ENCODE measurements around the gene PUS7L. TPM values are rescaled to one million over a fixed set of nuclear protein-coding genes. Genes with fewer than 3 reads are reported as not detected.
"Not testable (repeated sequence)": the region's sequence is repeated elsewhere in the genome, so short reads cannot be mapped to it uniquely, and the experiment has no call there.

PUS7L gene
- total RNA-seq, 2 experiments from 2014 or later, result 17.1 to 18.8 TPM

- Mint-ChIP-seq H3K27ac (no peak overlapping the region), H3K36me3 (ENCODE audit: low read depth) (no peaks in the 10 kb centered on the region), H3K27me3 (peaks cover 12% of the 10 kb centered on the region), H3K9me3 (no peaks in the 10 kb centered on the region), H3K4me3 (no peak overlapping the region), H3K4me1 (peaks cover 4% of the 10 kb centered on the region)
- POLR2A ChIA-PET, result no interaction called here
- no peak for DNase-seq
- CTCF ChIA-PET, result interaction anchor here (0.6 kb wide), 1 partner anchor 1632 kb away, joined by 3 read pairs; no protein-coding TSS in a partner anchor
These were observed 66.5 kb downstream of the PUS7L start for GRCh38 chr12:43692064-43692463.

GRCh38 chr12:43685491-43685890 lies 73.1 kb downstream of the PUS7L start:
- H3K27me3 Mint-ChIP-seq, CTCF ChIA-PET, H3K9me3 Mint-ChIP-seq: not testable (repeated sequence)

GRCh38 chr12:43676183-43676813 lies 82.3 kb downstream of the PUS7L start:
- Mint-ChIP-seq H3K27ac (no peak overlapping the region), H3K4me3 (no peak overlapping the region), H3K36me3 (ENCODE audit: low read depth) (no peaks in the 10 kb centered on the region), H3K4me1 (no peaks in the 10 kb centered on the region), H3K27me3 (peaks cover 19% of the 10 kb centered on the region), H3K9me3 (no peaks in the 10 kb centered on the region)
- peak; percentile 23 for DNase-seq
- CTCF ChIA-PET, result no interaction called here
- POLR2A ChIA-PET, result no interaction called here

More at GRCh38 chr12:43685491-43685890, 73.1 kb downstream of the PUS7L start:
- H3K36me3 Mint-ChIP-seq (ENCODE audit: low read depth); DNase-seq; H3K4me1 Mint-ChIP-seq; POLR2A ChIA-PET; H3K4me3 Mint-ChIP-seq; H3K27ac Mint-ChIP-seq: not testable (repeated sequence)

- H3K4me1 Mint-ChIP-seq, result no peaks in the 10 kb centered on the region
- POLR2A ChIA-PET, result no interaction called here
- no peak overlapping the region for H3K27ac Mint-ChIP-seq
- DNase-seq, result no peak
- H3K27me3 Mint-ChIP-seq, result peaks cover 20% of the 10 kb centered on the region
- CTCF ChIA-PET, result no interaction called here
- no peaks in the 10 kb centered on the region for H3K36me3 Mint-ChIP-seq (ENCODE audit: low read depth)
- no peaks in the 10 kb centered on the region for H3K9me3 Mint-ChIP-seq
- no peak overlapping the region for H3K4me3 Mint-ChIP-seq
These were observed 83.3 kb downstream of the PUS7L start for GRCh38 chr12:43675048-43675904.

- Mint-ChIP-seq H3K27ac (no peak overlapping the region), H3K36me3 (ENCODE audit: low read depth) (no peaks in the 10 kb centered on the region), H3K27me3 (peaks cover 4% of the 10 kb centered on the region), H3K4me3 (no peak overlapping the region), H3K4me1 (no peaks in the 10 kb centered on the region), H3K9me3 (no peaks in the 10 kb centered on the region)
- DNase-seq, result no peak
- CTCF ChIA-PET, result no interaction called here
- POLR2A ChIA-PET, result no interaction called here
These were observed 89.2 kb downstream of the PUS7L start for GRCh38 chr12:43669373-43669772.

Other genes starting within 250 kb of the PUS7L start
- gene ADAMTS20, start 206.6 kb downstream of the PUS7L start, total RNA-seq, result not detected
- gene IRAK4, start 161 bp upstream of the PUS7L start, total RNA-seq, result 10 to 100 TPM; 44.3 to 46.0 TPM
- 10 to 100 TPM; 29.1 to 33.6 TPM for gene TWF1, start 47.5 kb upstream of the PUS7L start, total RNA-seq
- 1 to 10 TPM; 1.6 to 1.7 TPM for gene TMEM117, start 77.3 kb upstream of the PUS7L start, total RNA-seq

All from activated CD4-positive, alpha-beta memory T cell treated with anti-CD3 and anti-CD28 coated beads, Interleukin-2, amount 10 ng/mL, durations not matched to agents 7 days and 5 days (primary cell).